Measurements from ENCODE around the gene CDH13.

CDH13 gene

DNA sequence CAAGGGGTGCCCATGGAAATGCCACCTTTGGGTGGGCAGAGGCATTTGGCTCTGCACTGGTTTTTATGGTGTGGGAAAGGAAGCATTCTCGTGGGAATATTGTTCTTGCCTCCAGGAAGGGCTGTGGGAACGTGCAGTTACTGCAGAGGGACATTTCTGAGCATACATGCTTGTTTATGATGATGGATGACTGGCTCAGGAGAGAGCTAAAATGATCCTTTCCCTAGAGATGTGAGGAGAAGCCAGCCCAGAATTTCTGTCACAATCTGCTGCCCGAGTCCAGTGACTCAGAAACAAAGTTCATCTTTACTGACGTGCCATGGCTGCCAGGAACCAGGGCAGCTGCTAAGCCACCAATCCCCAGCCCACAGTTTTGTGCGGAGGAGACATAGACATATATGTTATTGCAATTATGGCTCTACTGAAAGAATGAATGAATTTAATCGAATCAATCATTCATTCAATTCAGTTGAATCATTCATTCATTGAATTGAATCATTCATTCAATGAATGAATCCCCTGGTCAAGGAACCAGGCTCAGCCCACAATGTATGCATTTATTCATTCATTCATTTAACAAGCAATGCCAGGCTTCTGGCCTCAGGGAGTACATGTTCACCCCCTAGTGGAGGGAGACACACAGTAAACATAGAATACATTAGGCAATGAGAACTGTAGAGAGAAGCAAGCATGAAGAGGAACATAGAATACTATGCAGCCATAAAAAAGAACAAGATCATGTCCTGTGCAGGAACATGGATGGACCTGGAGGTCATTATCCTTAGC, 766.6 kb downstream of the CDH13 start:
- DNase-seq, result no peak

DNA sequence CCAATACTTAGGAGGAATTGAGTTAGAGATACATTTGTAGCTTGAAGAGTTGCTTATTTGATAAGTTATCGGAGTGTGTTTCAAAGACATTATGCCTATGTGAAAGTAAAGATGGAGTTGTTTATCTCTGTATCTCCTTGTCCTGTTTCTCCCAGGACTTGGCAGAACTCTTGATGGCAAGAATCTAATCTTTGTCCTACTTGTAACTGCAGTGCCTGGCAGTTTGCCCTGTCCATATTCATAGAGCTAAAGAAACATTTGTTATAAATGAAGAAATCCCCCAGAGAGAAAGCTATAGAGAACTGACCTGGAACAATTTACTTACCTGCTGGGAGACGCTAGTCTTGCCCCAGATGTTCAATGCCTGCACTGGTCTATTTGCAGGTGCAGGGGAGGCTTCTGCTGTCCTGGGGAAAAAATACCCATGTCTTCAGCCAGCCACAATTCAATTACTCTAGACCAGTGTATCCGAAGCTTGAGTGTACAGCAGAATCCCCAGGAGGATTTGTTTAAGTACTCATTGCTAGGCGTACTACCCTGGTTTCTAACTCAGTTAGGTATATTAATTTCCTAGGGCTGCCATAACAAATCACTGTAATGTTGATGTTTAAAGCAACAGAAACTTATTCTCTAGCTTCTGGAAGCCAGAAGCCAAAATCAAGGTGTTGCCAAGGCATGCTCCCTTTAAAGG, 771.0 kb downstream of the CDH13 start:
- no peak for DNase-seq

GRCh38 chr16:83400234-83400633, 773.5 kb downstream of the CDH13 start:
- DNase-seq, result no peak

DNA sequence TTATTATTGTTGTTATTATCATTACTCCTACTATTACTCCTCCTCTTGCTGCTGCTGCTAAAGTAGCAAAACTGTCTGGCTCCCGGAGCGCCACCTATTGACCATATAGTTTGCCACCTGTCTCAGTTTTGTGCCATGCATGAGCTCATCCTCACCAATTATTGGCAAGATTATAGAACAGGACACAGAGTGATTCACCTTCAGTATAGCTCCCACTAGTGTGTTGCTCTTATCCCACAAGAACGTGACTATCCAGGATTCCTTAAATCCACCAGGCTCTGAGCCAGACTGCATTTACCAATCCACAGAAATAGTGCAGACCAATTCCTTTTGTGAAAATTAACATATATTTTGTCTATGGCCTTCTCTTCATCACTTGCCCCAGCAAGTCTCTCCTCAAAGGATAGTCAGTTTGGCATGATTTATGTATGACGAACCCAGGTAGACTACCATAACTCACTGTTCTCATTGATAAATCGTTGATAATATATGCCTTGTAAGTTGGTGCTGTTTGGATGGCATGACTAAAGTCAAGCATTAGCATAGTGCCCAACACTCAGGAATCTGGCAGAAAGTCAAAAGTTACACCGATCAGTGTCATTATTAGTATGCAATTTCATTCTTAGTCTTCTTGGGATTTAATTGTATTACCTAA, 775.5 kb downstream of the CDH13 start:
- DNase-seq, result no peak

- no peak for DNase-seq
Observed at GRCh38 chr16:83402967-83403366, 776.2 kb downstream of the CDH13 start.

- DNase-seq, result no peak
Observed at GRCh38 chr16:83403761-83404160, 777.0 kb downstream of the CDH13 start.

DNA sequence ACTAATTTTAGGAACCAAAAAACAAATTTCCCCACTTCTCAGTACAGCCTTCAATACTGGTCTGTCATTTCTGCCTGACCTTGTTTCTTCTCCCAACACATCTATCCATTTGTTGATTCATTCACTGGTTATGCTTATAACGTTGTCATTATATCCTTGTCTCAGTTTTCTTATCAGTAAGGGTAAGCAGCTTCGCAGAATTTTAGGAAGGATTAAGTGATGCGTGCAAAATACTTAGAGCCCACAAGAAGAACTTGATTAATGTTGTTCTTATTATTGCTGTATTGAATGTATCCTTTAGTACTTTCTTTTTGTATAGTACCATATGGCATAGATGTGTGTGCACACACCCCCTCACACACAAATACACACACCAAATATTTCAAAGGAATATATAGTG, 777.5 kb downstream of the CDH13 start:
- DNase-seq, result no peak

- no peak for DNase-seq
Observed at GRCh38 chr16:83407928-83408327, 781.2 kb downstream of the CDH13 start.

- no peak for DNase-seq
Observed at GRCh38 chr16:83409347-83409746, 782.6 kb downstream of the CDH13 start.

DNA sequence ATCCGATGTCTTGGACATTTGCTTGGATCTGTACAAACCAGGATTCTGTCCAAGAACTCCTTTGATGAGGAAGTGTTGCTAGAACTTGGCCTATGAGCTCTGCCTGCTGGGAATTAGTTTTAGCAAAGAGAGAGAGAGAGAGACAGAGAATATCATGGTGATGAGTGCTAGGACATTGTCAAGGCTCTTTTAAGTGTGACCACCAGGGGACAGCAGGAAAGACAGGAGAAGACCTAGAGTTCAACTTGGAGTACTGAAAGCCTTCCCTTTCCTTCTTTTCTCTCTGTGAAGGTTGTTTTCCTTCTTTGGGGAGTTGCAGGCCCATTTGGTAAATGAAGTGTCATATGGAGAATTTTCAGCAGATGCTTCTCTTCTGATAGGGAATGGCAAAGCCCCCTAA, 791.8 kb downstream of the CDH13 start:
- no peak for DNase-seq

DNA sequence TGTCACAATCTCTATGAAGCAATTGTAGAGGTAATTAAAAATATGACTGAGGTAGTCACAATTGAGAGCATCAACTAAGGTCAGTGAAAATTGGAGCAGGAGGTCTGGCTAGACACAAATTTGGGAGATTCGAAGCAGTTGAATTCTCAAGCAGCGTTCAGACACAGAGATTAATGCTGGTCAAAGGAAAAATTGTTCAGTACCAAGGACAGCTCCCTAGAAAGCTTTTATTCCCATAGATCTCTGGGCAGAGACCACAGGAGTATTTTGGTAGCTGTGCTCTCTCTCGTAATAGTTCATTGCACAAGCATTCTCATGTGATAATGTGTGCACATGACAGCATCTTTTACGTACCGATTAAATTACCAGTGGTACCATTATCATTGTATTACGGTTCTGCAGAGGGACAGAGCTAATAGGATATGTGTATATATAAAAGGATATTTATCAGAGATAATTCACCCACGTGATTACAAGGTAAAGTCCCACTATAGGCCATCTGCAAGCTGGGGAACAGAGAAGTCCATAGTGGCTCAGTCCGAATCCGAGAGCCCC, 793.5 kb downstream of the CDH13 start:
- peak; percentile 58 for DNase-seq

GRCh38 chr16:83433201-83433600, 806.4 kb downstream of the CDH13 start:
- DNase-seq, result no peak

GRCh38 chr16:83437036-83437435, 810.3 kb downstream of the CDH13 start:
- DNase-seq, result no peak

- DNase-seq, result no peak
Observed at GRCh38 chr16:83438326-83438725, 811.6 kb downstream of the CDH13 start.

DNA sequence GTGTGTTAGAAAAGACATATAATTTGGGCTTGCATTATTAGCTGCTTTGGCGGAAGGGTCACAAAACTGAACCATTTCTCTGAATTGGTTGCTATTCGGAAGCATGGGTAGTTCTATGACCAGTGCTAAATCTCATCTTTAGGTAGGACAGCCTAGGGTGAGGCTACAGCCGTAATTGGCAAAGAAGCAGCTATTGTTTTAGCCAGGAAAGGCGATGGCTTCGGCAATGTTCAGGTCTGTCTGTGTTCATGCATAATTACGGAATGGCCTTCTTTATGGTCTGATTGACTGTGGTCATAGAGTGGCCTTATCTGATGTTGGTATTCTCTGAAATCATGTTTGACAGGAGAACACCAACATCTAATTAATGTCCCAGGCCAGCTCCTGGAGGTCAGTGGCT, 812.6 kb downstream of the CDH13 start:
- no peak for DNase-seq

DNA sequence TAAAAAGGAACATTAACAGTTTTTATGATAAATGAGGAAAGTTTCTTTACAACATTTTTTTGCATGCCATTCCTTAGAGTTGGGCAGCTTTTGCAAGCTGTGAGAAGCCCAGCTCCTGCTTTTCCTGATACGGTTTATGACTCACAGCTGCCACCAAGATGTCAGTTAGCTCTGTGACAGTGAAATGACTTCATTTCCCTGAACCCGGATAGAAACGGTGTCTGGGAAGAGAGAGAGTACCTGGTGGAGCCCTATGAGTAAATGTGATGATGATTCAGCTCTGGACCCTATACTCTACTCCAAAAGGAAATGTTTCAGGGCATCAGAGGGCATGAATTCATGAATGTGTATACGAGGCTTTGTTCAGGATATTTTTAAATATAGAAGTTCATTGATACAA, 814.7 kb downstream of the CDH13 start:
- no peak for DNase-seq

- no peak for DNase-seq
Observed at GRCh38 chr16:83443972-83444371, 817.2 kb downstream of the CDH13 start.

DNA sequence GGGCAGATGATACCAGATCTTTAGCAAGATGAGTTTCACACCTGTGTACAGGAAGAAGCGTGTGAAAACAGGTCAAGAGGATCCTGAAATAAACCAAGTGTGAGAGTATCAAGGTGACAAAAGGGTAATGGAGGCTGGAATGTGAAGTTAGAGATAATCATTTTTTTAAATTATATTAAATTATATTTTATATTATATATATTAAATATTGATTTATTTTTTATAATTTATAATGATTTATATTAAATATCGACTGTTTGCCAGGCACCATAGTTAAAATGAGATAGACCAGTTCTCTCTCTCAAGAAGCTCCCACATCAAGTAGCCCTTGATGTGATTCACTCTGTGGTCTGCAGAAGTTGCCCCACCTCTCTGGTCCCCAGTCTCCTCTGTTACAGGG, 820.8 kb downstream of the CDH13 start:
- DNase-seq, result no peak

DNA sequence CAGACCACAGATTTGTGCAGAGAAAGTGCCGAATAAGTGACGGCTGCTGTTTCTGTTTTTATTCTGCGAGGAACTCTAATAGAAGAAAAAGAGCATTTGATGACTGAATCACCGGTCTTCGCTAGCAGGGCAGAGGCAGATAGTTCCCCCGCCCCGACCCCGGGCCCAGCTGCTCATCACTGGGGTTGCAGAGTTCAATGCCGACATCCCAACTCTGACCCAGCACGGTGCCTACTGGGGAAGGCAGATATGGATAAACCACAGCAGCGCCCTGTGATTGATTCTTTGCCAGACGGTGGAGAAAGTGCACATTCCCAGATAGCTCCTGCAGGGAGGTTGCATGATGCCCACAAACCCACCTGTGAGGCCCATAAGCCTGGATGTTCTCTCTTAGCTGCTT, 823.1 kb downstream of the CDH13 start:
- DNase-seq, result no peak

GRCh38 chr16:83453977-83454376, 827.2 kb downstream of the CDH13 start:
- no peak for DNase-seq

GRCh38 chr16:83455716-83456115, 828.9 kb downstream of the CDH13 start:
- DNase-seq, result no peak

DNA sequence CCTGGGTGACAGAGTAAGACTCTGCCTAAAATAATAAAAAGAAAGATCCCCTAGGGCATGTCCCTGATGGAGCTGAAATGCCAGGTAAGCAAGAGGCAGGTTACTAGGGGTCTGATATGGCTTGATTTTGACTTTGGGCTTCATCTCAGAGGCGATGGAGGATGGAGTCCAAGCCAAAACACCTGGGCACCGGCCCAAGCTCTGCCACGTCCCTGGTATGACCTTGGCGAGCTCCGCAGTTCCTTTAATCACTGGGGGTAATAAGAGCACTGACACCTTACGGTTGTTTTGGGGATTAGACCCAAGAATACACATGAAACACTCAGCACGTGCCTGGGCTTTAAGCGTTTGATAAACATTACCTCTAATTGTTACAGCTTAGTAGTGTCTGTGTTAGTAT, 830.2 kb downstream of the CDH13 start:
- DNase-seq, result no peak

- DNase-seq, result peak; percentile 10
Observed at GRCh38 chr16:83458612-83459011, 831.8 kb downstream of the CDH13 start.

- DNase-seq, result no peak
Observed at GRCh38 chr16:83464991-83465390, 838.2 kb downstream of the CDH13 start.

Data from MV-4-11 (cell line).